ENCODE data around the gene ZNF280A. TPM values are rescaled to one million over a fixed set of nuclear protein-coding genes. Genes with fewer than 3 reads are reported as not detected.

ZNF280A gene
- total and polyA plus RNA-seq, 2 of the 8 experiments (the other 6 are each of a cell fraction or from before 2014, with no cell fraction given): 0.09 to 0.61 TPM

GRCh38 chr22:22527312-22527711, 7.2 kb upstream of the ZNF280A start:
- Histone ChIP-seq H2AFZ (ENCODE audit: low read length) (no peak overlapping the region), H3K9me3 (ENCODE audit: insufficient read depth in 2 of 2, low read depth in 1 of 2, low read length in 1 of 2) (peaks cover 0 to 6% of the 10 kb centered on the region in 2 experiments; a peak in 3 of 4 replicates), H4K20me1 (replicated peaks in 1 of 2; ENCODE audit: control insufficient read depth in 1 of 2, insufficient read depth in 2 of 2, low read length in 2 of 2) (no peaks in the 10 kb centered on the region), H3K9ac (replicated peaks in 1 of 4; ENCODE audit: extremely low read depth in 1 of 4, low read depth in 3 of 4, low read length in 3 of 4) (no peak overlapping the region), H3K4me3 (ENCODE audit: extremely low read depth in 1 of 4, insufficient read depth in 2 of 4, low read depth in 3 of 4, low read length in 4 of 4) (no peak overlapping the region), H3K4ac (replicated peaks; ENCODE audit: insufficient read length, low read depth, low read length) (no peak overlapping the region), H2BK15ac (ENCODE audit: low read length) (no peak overlapping the region), H3K36me3 (ENCODE audit: control insufficient read depth in 2 of 4, insufficient read depth in 4 of 4, low read length in 3 of 4) (no peaks in the 10 kb centered on the region), H3K79me2 (ENCODE audit: control insufficient read depth in 1 of 2, insufficient read depth in 2 of 2, low read length in 2 of 2) (no peaks in the 10 kb centered on the region), H2BK12ac (ENCODE audit: low read depth, low read length) (no peak overlapping the region), H2BK120ac (replicated peaks; ENCODE audit: low read depth, low read length) (no peak overlapping the region), H2AK5ac (ENCODE audit: low read depth, low read length) (no peak overlapping the region), H3K14ac (ENCODE audit: insufficient read length) (no peak overlapping the region), H3K27me3 (replicated peaks in 1 of 4; ENCODE audit: control insufficient read depth in 3 of 4, extremely low read depth in 1 of 4, insufficient read depth in 3 of 4, low read length in 3 of 4) (peaks cover 7 to 23% (median 14%) of the 10 kb centered on the region in 4 experiments; a peak in 5 of 7 replicates), H3K56ac (replicated peaks; ENCODE audit: insufficient read length, low read depth, low read length) (no peak overlapping the region), H2BK20ac (ENCODE audit: low read length) (no peak overlapping the region), H3K4me2 (ENCODE audit: insufficient read depth in 1 of 2, low read depth in 2 of 2, low read length in 2 of 2) (no peak overlapping the region), H3K18ac (ENCODE audit: extremely low read depth, low read length) (no peak overlapping the region), H4K5ac (ENCODE audit: insufficient read length, low read depth, low read length) (no peak overlapping the region), H3K23ac (ENCODE audit: insufficient read length) (no peak overlapping the region), H3K4me1 (replicated peaks in 1 of 4; ENCODE audit: control insufficient read depth in 3 of 4, insufficient read depth in 4 of 4, low read length in 3 of 4) (no peaks in the 10 kb centered on the region), H2BK5ac (ENCODE audit: low read depth, low read length) (no peak overlapping the region), H3K27ac (ENCODE audit: low read depth, low read length) (no peak overlapping the region), H4K8ac (ENCODE audit: extremely low read depth, insufficient read depth, low read length) (no peak overlapping the region), H4K91ac (replicated peaks; ENCODE audit: insufficient read length, low read length) (no peak overlapping the region), H3K23me2 (ENCODE audit: low read depth, low read length) (no peaks in the 10 kb centered on the region), H3K79me1 (ENCODE audit: low read depth, low read length) (no peaks in the 10 kb centered on the region)
- 83% methylated on average over 5 of the region's 5 CpGs; no CpG with 5 or more reads in 1 of the 2 experiments for WGBS, 2 experiments (ENCODE audit: extremely low coverage in 1 of 2, insufficient coverage in 1 of 2, insufficient read length in 1 of 2, insufficient replicate concordance in 2 of 2, low coverage in 1 of 2, low lambda C conversion rate in 2 of 2, missing lambda C conversion rate in 1 of 2)
- FAIRE-seq (no peak), DNase-seq (ENCODE audit: low read depth in 1 of 2, low spot score in 2 of 2) (no peak)
- POLR2A ChIA-PET (ENCODE audit: partially characterized antibody): no interaction called here
- CTCF ChIA-PET (ENCODE audit: partially characterized antibody): no interaction called here
- TF ChIP-seq RNF2 (IDR thresholded peaks at IDR 0.05; ENCODE audit: borderline replicate concordance, low read depth, low read length, missing control alignments, poor library complexity, severe bottlenecking) (no peak), MAFK (IDR thresholded peaks at IDR 0.05; ENCODE audit: low read depth, low read length) (no peak), CTBP2 (IDR thresholded peaks at IDR 0.05; ENCODE audit: borderline replicate concordance, insufficient read depth, insufficient read length, low read length) (no peak), BACH1 (IDR thresholded peaks at IDR 0.05; ENCODE audit: low read length) (no peak), TBP (IDR thresholded peaks at IDR 0.05; ENCODE audit: low read depth, low read length) (no peak), KDM5A (IDR thresholded peaks at IDR 0.05; ENCODE audit: low read length) (no peak)

Data from H1 (cell line).